Spinal cord (tissue), 10 donors: ENCODE results near the gene TSPAN18. TPM values are rescaled to one million over a fixed set of nuclear protein-coding genes. Genes with fewer than 3 reads are reported as not detected.
A peak's percentile ranks its signal among the peaks of the same experiment; 100 is the strongest.

Source experiments
- DNase-seq, 6 donors: peaks; one replicate each; pipeline versions ENCODE4 v3.0.0 to v3.0.0-alpha.2; 2013 to 2015; ENCODE audit warnings: low spot score in 6 of 6, low read depth in 4 of 6
- H3K27ac ChIP-seq: one replicate; pipeline ENCODE4 v1.5.1; 2013; ENCODE audit warnings: low read depth, low read length, control low read depth
- H3K27me3 ChIP-seq: one replicate; pipeline ENCODE4 v1.6.1; 2013; ENCODE audit warnings: low read length; ENCODE audit not compliant: control insufficient read depth, insufficient read depth
- H3K36me3 ChIP-seq: one replicate; pipeline ENCODE4 v1.6.1; 2013; ENCODE audit warnings: low read length; ENCODE audit not compliant: control insufficient read depth, insufficient read depth
- H3K4me1 ChIP-seq: one replicate; pipeline ENCODE4 v1.6.1; 2013; ENCODE audit warnings: low read length; ENCODE audit not compliant: control insufficient read depth, insufficient read depth
- H3K4me3 ChIP-seq: one replicate; pipeline ENCODE4 v1.5.1; 2013; ENCODE audit warnings: low read depth, low read length, control low read depth
- H3K9me3 ChIP-seq: one replicate; pipeline ENCODE4 v1.6.1; 2013; ENCODE audit warnings: low read length; ENCODE audit not compliant: control insufficient read depth, insufficient read depth
- WGBS: methylation state at CpG from one replicate; pipeline ENCODE4 v1.1.5; 2013; ENCODE audit warnings: missing lambda C conversion rate; ENCODE audit not compliant: insufficient coverage; 5-methylcytosine and 5-hydroxymethylcytosine counted together
- polyA plus RNA-seq, 2 donors: library from polyadenylated mRNA; unstranded; fragments of 120-200 nt; gene quantifications; one replicate each; pipeline ENCODE4 v1.2.1, GENCODE V29; 2013; ENCODE audit not compliant: insufficient read length in 2 of 2
- total RNA-seq, 2 donors: library from RNA; depleted of rRNA in 1 of 2; stranded (reverse); fragments of 120-200 nt in 1 of 2; fragments of >200 nt in 1 of 2; gene quantifications; one replicate each; pipeline versions ENCODE4 v1.2.3 to v1.2.4, GENCODE V29; 2013 to 2014
- donor health status: healthy.

TSPAN18 gene
- total and polyA plus RNA-seq, 4 donors, result 23.3 to 87.2 (median 60.9) TPM

- no peaks in the 10 kb centered on the region for H3K27me3 ChIP-seq
- H3K9me3 ChIP-seq, result no peaks in the 10 kb centered on the region
- H3K36me3 ChIP-seq, result peaks cover 52% of the 10 kb centered on the region
- H3K4me1 ChIP-seq, result peaks cover 38% of the 10 kb centered on the region
- no peak overlapping the region for H3K27ac ChIP-seq
- peak in 1 of 6 donors; percentile 71 for DNase-seq
- no peak overlapping the region for H3K4me3 ChIP-seq
- 26% methylated on average over 8 of the region's 10 CpGs for WGBS
These were observed 188.2 kb downstream of the TSPAN18 start for GRCh38 chr11:44915004-44915403.

- Histone ChIP-seq H3K4me1 (peaks cover 35% of the 10 kb centered on the region), H3K9me3 (no peaks in the 10 kb centered on the region), H3K27me3 (no peaks in the 10 kb centered on the region), H3K4me3 (no peak overlapping the region), H3K36me3 (peaks cover 53% of the 10 kb centered on the region), H3K27ac (no peak overlapping the region)
- no peak for DNase-seq
- 67% methylated on average over 10 of the region's 10 CpGs for WGBS
These were observed 188.9 kb downstream of the TSPAN18 start for GRCh38 chr11:44915621-44916020.

- 69% methylated on average over 5 of the region's 8 CpGs for WGBS
- DNase-seq, result no peak
- Histone ChIP-seq H3K27me3 (no peaks in the 10 kb centered on the region), H3K36me3 (peaks cover 56% of the 10 kb centered on the region), H3K27ac (no peak overlapping the region), H3K4me1 (peaks cover 35% of the 10 kb centered on the region), H3K9me3 (no peaks in the 10 kb centered on the region), H3K4me3 (no peak overlapping the region)
These were observed 189.6 kb downstream of the TSPAN18 start for GRCh38 chr11:44916331-44916730.

GRCh38 chr11:44916801-44917385, 190.1 kb downstream of the TSPAN18 start:
- H3K27me3 ChIP-seq, result no peaks in the 10 kb centered on the region

GRCh38 chr11:44917741-44918140, 191.0 kb downstream of the TSPAN18 start:
- Histone ChIP-seq H3K4me3 (no peak overlapping the region), H3K36me3 (peaks cover 63% of the 10 kb centered on the region), H3K27me3 (no peaks in the 10 kb centered on the region), H3K27ac (no peak overlapping the region), H3K4me1 (peaks cover 25% of the 10 kb centered on the region), H3K9me3 (no peaks in the 10 kb centered on the region)
- DNase-seq, result no peak
- 81% methylated on average over 4 of the region's 4 CpGs for WGBS

More at GRCh38 chr11:44916801-44917385, 190.1 kb downstream of the TSPAN18 start:
- H3K4me1 ChIP-seq, result peaks cover 30% of the 10 kb centered on the region
- peaks cover 56% of the 10 kb centered on the region for H3K36me3 ChIP-seq
- H3K4me3 ChIP-seq, result no peak overlapping the region
- DNase-seq, result no peak
- WGBS, result 92% methylated on average over 8 of the region's 10 CpGs
- no peak overlapping the region for H3K27ac ChIP-seq
- no peaks in the 10 kb centered on the region for H3K9me3 ChIP-seq

GRCh38 chr11:44920451-44920850, 193.7 kb downstream of the TSPAN18 start:
- no peak for DNase-seq
- no peak overlapping the region for H3K27ac ChIP-seq

GRCh38 chr11:44923115-44923514, 196.4 kb downstream of the TSPAN18 start:
- Histone ChIP-seq H3K27me3 (no peaks in the 10 kb centered on the region), H3K9me3 (no peaks in the 10 kb centered on the region), H3K4me1 (peaks cover 34% of the 10 kb centered on the region), H3K4me3 (no peak overlapping the region), H3K36me3 (peaks cover 73% of the 10 kb centered on the region), H3K27ac (no peak overlapping the region)
- DNase-seq, result no peak
- WGBS, result 80% methylated on average over 6 of the region's 7 CpGs

More at GRCh38 chr11:44920451-44920850, 193.7 kb downstream of the TSPAN18 start:
- Histone ChIP-seq H3K4me1 (peaks cover 15% of the 10 kb centered on the region), H3K4me3 (no peak overlapping the region), H3K9me3 (no peaks in the 10 kb centered on the region), H3K36me3 (peaks cover 78% of the 10 kb centered on the region), H3K27me3 (no peaks in the 10 kb centered on the region)
- WGBS, result 75% methylated on average over 7 of the region's 7 CpGs

- WGBS, result no CpG with 5 or more reads among the region's 3 CpGs
- no peak for DNase-seq
- Histone ChIP-seq H3K4me1 (peaks cover 34% of the 10 kb centered on the region), H3K4me3 (no peak overlapping the region), H3K27ac (no peak overlapping the region), H3K36me3 (peaks cover 69% of the 10 kb centered on the region), H3K27me3 (no peaks in the 10 kb centered on the region), H3K9me3 (no peaks in the 10 kb centered on the region)
These were observed 197.0 kb downstream of the TSPAN18 start for GRCh38 chr11:44923806-44924205.

- H3K27ac ChIP-seq, result no peak overlapping the region
- H3K36me3 ChIP-seq, result peaks cover 70% of the 10 kb centered on the region
- H3K9me3 ChIP-seq, result no peaks in the 10 kb centered on the region
- H3K4me3 ChIP-seq, result no peak overlapping the region
- 76% methylated on average over 8 of the region's 8 CpGs for whole genome bisulfite sequencing
- H3K27me3 ChIP-seq, result no peaks in the 10 kb centered on the region
- H3K4me1 ChIP-seq, result peaks cover 28% of the 10 kb centered on the region
- peak in 1 of 6 donors; percentile 49 for DNase-seq
These were observed 199.3 kb downstream of the TSPAN18 start for GRCh38 chr11:44926036-44926435.

GRCh38 chr11:44927174-44927661, 200.5 kb downstream of the TSPAN18 start:
- H3K36me3 ChIP-seq, result peaks cover 70% of the 10 kb centered on the region
- H3K4me3 ChIP-seq, result no peak overlapping the region
- WGBS, result 5% methylated on average over 14 of the region's 16 CpGs
- peak in 2 of 6 donors; percentile 89 to 91 for DNase-seq
- H3K4me1 ChIP-seq, result peaks cover 30% of the 10 kb centered on the region
- no peaks in the 10 kb centered on the region for H3K27me3 ChIP-seq
- no peaks in the 10 kb centered on the region for H3K9me3 ChIP-seq
- H3K27ac ChIP-seq, result peak overlapping the region; percentile 1
